K562 (cell line): Measurements from ENCODE around the gene ATP13A4. TPM values are rescaled to one million over a fixed set of nuclear protein-coding genes. Genes with fewer than 3 reads are reported as not detected.

Experiments used
- ATAC-seq: fragments of 200-7000 bp; cut with Tn5 transposase; 3 replicates; pipeline ENCODE4 v1.9.1; 2020; ENCODE audit warnings: moderate library complexity
- BruUV-seq: library from RNA; stranded (reverse); fragments of 400-500 nt; replicated peaks from 2 replicates; lab custom pipeline; 2021; lab: Mats Ljungman, UMichigan
- CTCF ChIA-PET: fragments of 300-600 bp; formaldehyde crosslinking; extraction: SDS; loops from one replicate; lab custom pipeline; 2021; ENCODE audit warnings: low intra/inter-chr PET ratio; lab: Yijun Ruan, JAX
- POLR2A ChIA-PET: fragments of 300-600, 350-650 bp; sonication (Branson Sonifier 250); formaldehyde crosslinking; extraction: SDS; loops from one replicate; lab custom pipeline; 2021; ENCODE audit warnings: antibody characterized with exemption, inconsistent platforms; lab: Yijun Ruan, JAX
- DNase-seq, 4 experiments: peaks; one replicate each; pipeline versions ENCODE4 v3.0.0 to v3.0.0-alpha.2; 2011 to 2018; ENCODE audit warnings: low spot score in 3 of 4, mixed read lengths in 3 of 4; ENCODE audit errors: extremely low read depth in 1 of 4
- FAIRE-seq: peaks from 2 replicates; lab custom pipeline; 2011; peaks lifted over from hg19 to GRCh38; lab: Jason Lieb, UNC
- H2AFZ ChIP-seq: 2 replicates; pipeline ENCODE4 v1.6.0; 2011; ENCODE audit warnings: low read depth, low read length, control low read depth, inconsistent platforms
- H3K27ac ChIP-seq: fragments of 200-600 bp; 3 replicates; pipeline ENCODE4 v1.8.0; 2011; ENCODE audit warnings: low read depth, mild to moderate bottlenecking, control low read depth, inconsistent platforms, low read length, moderate library complexity, mixed read lengths; ENCODE audit errors: extremely low read depth
- H3K27me3 ChIP-seq, 2 experiments: fragments of 300-600 bp in 1 of 2; 2 replicates in 1 of 2; 3 replicates in 1 of 2; pipeline versions ENCODE4 v1.6.0 to v1.8.0; 2011; ENCODE audit warnings: inconsistent platforms in 2 of 2, low read length in 2 of 2, mild to moderate bottlenecking in 1 of 2, mixed read lengths in 1 of 2, moderate library complexity in 1 of 2; ENCODE audit not compliant: control insufficient read depth in 2 of 2, insufficient read depth in 2 of 2
- H3K36me3 ChIP-seq: fragments of 300-600 bp; 3 replicates; pipeline ENCODE4 v1.8.0; 2011; ENCODE audit warnings: mild to moderate bottlenecking, low read length, inconsistent platforms; ENCODE audit not compliant: control insufficient read depth, insufficient read depth
- H3K4me1 ChIP-seq, 2 experiments: fragments of 200-600 bp in 1 of 2; replicated peaks in 1 of 2; 2 replicates in 1 of 2; 3 replicates in 1 of 2; pipeline versions ENCODE4 v1.5.1 to v1.8.0; 2011; ENCODE audit warnings: inconsistent platforms in 2 of 2, low read length in 2 of 2, mild to moderate bottlenecking in 1 of 2, mixed read lengths in 1 of 2, moderate library complexity in 1 of 2; ENCODE audit not compliant: control insufficient read depth in 2 of 2, insufficient read depth in 2 of 2
- H3K4me2 ChIP-seq: 2 replicates; pipeline ENCODE4 v1.6.1; 2011; ENCODE audit warnings: low read length, control low read depth, inconsistent platforms, mixed read lengths; ENCODE audit not compliant: insufficient read depth
- H3K4me3 ChIP-seq: fragments of 200-600 bp; sonication (generic), shearing (Covaris generic); 2 replicates; pipeline ENCODE4 v1.5.1; 2016; ENCODE audit warnings: control low read depth, inconsistent platforms
- H3K79me2 ChIP-seq: fragments of 200-600 bp; 3 replicates; pipeline ENCODE4 v1.8.0; 2011; ENCODE audit warnings: low read length, inconsistent platforms; ENCODE audit not compliant: control insufficient read depth, insufficient read depth
- H3K9ac ChIP-seq, 2 experiments: 2 replicates each; pipeline versions ENCODE4 v1.6.0 to v1.6.1; 2011; ENCODE audit warnings: low read depth in 2 of 2, low read length in 2 of 2, control low read depth in 1 of 2, inconsistent platforms in 1 of 2, mild to moderate bottlenecking in 1 of 2, mixed read lengths in 1 of 2; ENCODE audit not compliant: insufficient read depth in 1 of 2
- H3K9me1 ChIP-seq: one replicate; pipeline ENCODE4 v1.6.0; 2011; ENCODE audit warnings: inconsistent platforms, mild to moderate bottlenecking, low read length, moderate library complexity; ENCODE audit not compliant: control insufficient read depth, insufficient read depth
- H3K9me3 ChIP-seq: replicated peaks from 2 replicates; pipeline ENCODE4 v1.5.1; 2011; ENCODE audit warnings: low read depth, low read length, inconsistent platforms; ENCODE audit not compliant: control insufficient read depth, insufficient read depth
- H4K20me1 ChIP-seq: replicated peaks from 2 replicates; pipeline ENCODE4 v1.6.1; 2011; ENCODE audit warnings: low read length, inconsistent platforms, mixed read lengths; ENCODE audit not compliant: control insufficient read depth, insufficient read depth
- C11orf30 ChIP-seq: fragments of 450-650 bp; IDR thresholded peaks from 2 replicates; pipeline ENCODE4 v1.6.1; 2016; ENCODE audit warnings: low read depth, mild to moderate bottlenecking
- E2F5 ChIP-seq: sonication (generic); formaldehyde crosslinking; IDR thresholded peaks from 2 replicates; pipeline ENCODE4 v1.8.0; 2022; ENCODE audit warnings: mild to moderate bottlenecking, missing genetic modification reagents
- ELK1 ChIP-seq: sonication (generic); formaldehyde crosslinking; IDR thresholded peaks from 2 replicates; pipeline ENCODE4 v1.8.1; 2022; ENCODE audit warnings: missing genetic modification reagents
- KDM4B ChIP-seq, 2 experiments: fragments of 450-650 bp in 1 of 2; sonication (generic) in 1 of 2; IDR thresholded peaks; 2 replicates each; pipeline ENCODE4 v1.6.1; 2016 to 2017; ENCODE audit warnings: borderline replicate concordance in 2 of 2, antibody characterized with exemption in 1 of 2, low read depth in 1 of 2, mild to moderate bottlenecking in 1 of 2
- MAFG ChIP-seq: fragments of 450-650 bp; conservative IDR thresholded peaks from 2 replicates; pipeline ENCODE4 v1.6.1; 2016; ENCODE audit warnings: missing genetic modification characterization, missing compliant biosample characterization
- PPARD ChIP-seq: fragments of 250-450 bp; sonication (Bioruptor Pico); IDR thresholded peaks from 2 replicates; pipeline ENCODE4 v1.8.0; 2022; ENCODE audit warnings: inconsistent platforms, mild to moderate bottlenecking, moderate library complexity
- RAD51 ChIP-seq: fragments of 450-650 bp; IDR thresholded peaks from 2 replicates; pipeline ENCODE4 v1.7.1; 2016; ENCODE audit warnings: low read depth, mild to moderate bottlenecking, borderline replicate concordance
- ZNF316 ChIP-seq: fragments of 450-650 bp; IDR thresholded peaks from 2 replicates; pipeline ENCODE4 v1.6.1; 2016
- ZNF398 ChIP-seq: fragments of 250-450 bp; sonication (Bioruptor Pico); IDR thresholded peaks from 2 replicates; pipeline ENCODE4 v1.8.0; 2021; ENCODE audit warnings: moderate library complexity, mild to moderate bottlenecking, inconsistent platforms
- ZNF511 ChIP-seq: sonication (generic); formaldehyde crosslinking; IDR thresholded peaks from 2 replicates; pipeline ENCODE4 v1.8.0; 2022; ENCODE audit warnings: mild to moderate bottlenecking, missing genetic modification reagents
- WGBS: fragments of 100-300 bp; shearing (Covaris generic); methylation state at CpG from one replicate; pipeline ENCODE4 v1.1.6; 2016; ENCODE audit warnings: low coverage, mixed read lengths; ENCODE audit not compliant: insufficient coverage; ENCODE audit errors: missing lambda C conversion rate; 5-methylcytosine and 5-hydroxymethylcytosine counted together
- in situ Hi-C: fragments of 300-500 bp; cut with MboI; formaldehyde crosslinking; loops from 4 replicates; pipeline ENCODE4 v1.15.0; 2018; ENCODE audit warnings: inconsistent platforms, mixed read lengths
- intact Hi-C: fragments of 100-400 bp; cut with micrococcal nuclease; formaldehyde crosslinking; loops from 2 replicates; pipeline ENCODE4 v1.14.2; 2022
- polyA plus RNA-seq, 8 experiments: library from polyadenylated mRNA; depleted of rRNA in 4 of 8; stranded (reverse) in 5 of 8; unstranded in 3 of 8; fragments of >200 nt; fragmentation: Nextera tagmentation in 2 of 8; fragmentation: Illumina TruSeq in 1 of 8; extraction: Ambion mirVana in 2 of 8; extraction: Trizol in 1 of 8; gene quantifications; 2 replicates each; pipeline versions ENCODE4 v1.2.1 to v1.2.3, GENCODE V29; 2011 to 2014; ENCODE audit warnings: inconsistent platforms in 1 of 8, missing spikeins in 1 of 8
- total RNA-seq, 7 experiments: library from RNA; depleted of rRNA in 6 of 7; stranded (reverse); fragments of >200 nt in 6 of 7; fragmentation: Illumina TruSeq in 2 of 7; extraction: Trizol in 2 of 7; gene quantifications; 2 replicates each; pipeline versions ENCODE4 v1.2.1 to v1.2.3, GENCODE V29; 2011 to 2021; ENCODE audit warnings: low replicate concordance in 1 of 7

The ATP13A4 gene
- total and polyA plus RNA-seq, 9 of the 15 experiments (the other 6 are each of a cell fraction or from before 2014, with no cell fraction given) = 0.03 to 0.14 (median 0.07) TPM; not detected in 6

- WGBS = 2% methylated on average over 2 of the region's 2 CpGs
- H3K9ac ChIP-seq = no peak overlapping the region
- no peak overlapping the region for H3K4me3 ChIP-seq
- in situ Hi-C loops = loop anchor here (10.0 to 25.0 kb wide), 2 partner anchors 754 to 1007 kb away; no protein-coding TSS in a partner anchor
- ChIA-PET CTCF (no interaction called here), POLR2A (interaction anchor here (0.6 to 1.7 kb wide), 2 partner anchors 452 to 745 kb away, joined by 4 read pairs; no protein-coding TSS in a partner anchor)
- H3K79me2 ChIP-seq = no peaks in the 10 kb centered on the region
- peaks cover 0 to 4% of the 10 kb centered on the region in 2 experiments; a peak in 2 of 5 replicates for H3K27me3 ChIP-seq
- H2AFZ ChIP-seq = no peak overlapping the region
- no peak overlapping the region for H3K4me2 ChIP-seq
- intact Hi-C loops = no loop called here
- ATAC-seq = no peak
- no peaks in the 10 kb centered on the region for H3K9me3 ChIP-seq
- no peaks in the 10 kb centered on the region for H4K20me1 ChIP-seq
- H3K9me1 ChIP-seq = no peaks in the 10 kb centered on the region
- no peak for DNase-seq
- H3K4me1 ChIP-seq = no peaks in the 10 kb centered on the region
- H3K27ac ChIP-seq = no peak overlapping the region
- BruUV-seq = no TSS peak
- H3K36me3 ChIP-seq = no peaks in the 10 kb centered on the region
- no peak for FAIRE-seq
- TF ChIP-seq ZNF511 (CRISPR knock-in tag) (no peak), PPARD (CRISPR knock-in tag) (no peak), ZNF398 (CRISPR knock-in tag) (no peak), ZNF316 (peak; percentile 70), RAD51 (no peak), C11orf30 (peak; percentile 44; the same call in 1 of the 2 replicates), KDM4B (IDR thresholded peaks at IDR 0.05; ENCODE audit: borderline replicate concordance in 2 of 2, low read depth in 1 of 2) (no peak), ELK1 (CRISPR knock-in tag) (no peak), MAFG (tag) (0 out of 2 replicates have a peak, but pooled peaks have one; percentile 18), E2F5 (no peak)
Observed at GRCh38 chr3:193569119-193569518, 14.4 kb upstream of the ATP13A4 start.
